Dermis microvascular lymphatic vessel endothelial cell (primary cell): ENCODE data around the gene NR6A1. TPM values are rescaled to one million over a fixed set of nuclear protein-coding genes. Genes with fewer than 3 reads are reported as not detected.
"Not testable (repeated sequence)": the region's sequence is repeated elsewhere in the genome, so short reads cannot be mapped to it uniquely, and the experiment has no call there.

ENCODE experiments used
- DNase-seq, 2 donors: peaks; one replicate each; pipeline versions ENCODE4 v3.0.0 to v3.0.0-alpha.2; 2010; ENCODE audit warnings: low read depth in 2 of 2
- total RNA-seq: library from RNA; depleted of rRNA; stranded (reverse); fragments of >200 nt; gene quantifications from 2 replicates; pipeline ENCODE4 v1.2.1, GENCODE V29; 2014

Gene NR6A1
- total RNA-seq, 1 donor from 2014 or later: 0.77 TPM

- DNase-seq: no peak
These were observed 7.7 kb upstream of the NR6A1 start for GRCh38 chr9:124778575-124779367.

GRCh38 chr9:124776954-124777648 is 6.0 kb upstream of the NR6A1 start, which contains the start of gene OLFML2A:
Gene OLFML2A (plus strand): TSS chr9:124777133. CDS start chr9:124777271, 138 bp downstream.
- no peak for DNase-seq

GRCh38 chr9:124776618-124776953 is 5.5 kb upstream of the NR6A1 start:
- no peak for DNase-seq

GRCh38 chr9:124774129-124774978 is 3.2 kb upstream of the NR6A1 start:
- peak; percentile 66 to 79 for DNase-seq

- no peak for DNase-seq
These were observed 2.5 kb upstream of the NR6A1 start for GRCh38 chr9:124773473-124774128.

- DNase-seq: not testable (repeated sequence)
These were observed 1.8 kb upstream of the NR6A1 start for GRCh38 chr9:124772877-124773276.

GRCh38 chr9:124771867-124772679 is 962 bp upstream of the NR6A1 start:
- peak; percentile 52 to 68 for DNase-seq

GRCh38 chr9:124770359-124771020 is 621 bp downstream of the NR6A1 start:
- no peak for DNase-seq

- no peak for DNase-seq
These were observed 1.4 kb downstream of the NR6A1 start for GRCh38 chr9:124769549-124770358.

GRCh38 chr9:124768750-124769548 is 2.2 kb downstream of the NR6A1 start:
- DNase-seq: no peak

GRCh38 chr9:124768334-124768733 is 2.8 kb downstream of the NR6A1 start:
- DNase-seq: no peak

- DNase-seq: no peak
These were observed 3.3 kb downstream of the NR6A1 start for GRCh38 chr9:124767821-124768220.

- DNase-seq: no peak
These were observed 4.1 kb downstream of the NR6A1 start for GRCh38 chr9:124766815-124767554.

GRCh38 chr9:124766326-124766725 is 4.8 kb downstream of the NR6A1 start:
- no peak for DNase-seq

- no peak for DNase-seq
These were observed 5.7 kb downstream of the NR6A1 start for GRCh38 chr9:124765439-124765835.

- DNase-seq: peak in 1 of 2 donors; percentile 37
These were observed 6.2 kb downstream of the NR6A1 start for GRCh38 chr9:124764774-124765438.

GRCh38 chr9:124762633-124763032 is 8.5 kb downstream of the NR6A1 start:
- no peak for DNase-seq
